GM10266 (cell line): ENCODE measurements around the gene SPACA7.

Source experiments
- DNase-seq: peaks from one replicate; pipeline ENCODE4 v3.0.0; 2012; ENCODE audit errors: extremely low spot score
- CTCF ChIP-seq: IDR thresholded peaks from 2 replicates; pipeline ENCODE4 v1.5.1; 2012; ENCODE audit warnings: mild to moderate bottlenecking, low read depth; ENCODE audit not compliant: control insufficient read depth, insufficient read depth; ENCODE audit errors: missing control alignments

SPACA7 gene

GRCh38 chr13:112483299-112483698, 107.1 kb downstream of the SPACA7 start:
- no peak for DNase-seq
- no peak for TF ChIP-seq CTCF
